Keratinocyte (primary cell): Measurements from ENCODE around the gene ATP1A2.
A peak's percentile ranks its signal among the peaks of the same experiment; 100 is the strongest.

Source experiments
- EZH2 ChIP-seq: IDR thresholded peaks from one replicate; pipeline ENCODE4 v1.6.1; 2012; ENCODE audit warnings: inconsistent platforms, mild to moderate bottlenecking, low read length, moderate library complexity
- TF ChIP-seq, protein P1 (sequence below), 3 experiments: IDR thresholded peaks in 1 of 3; conservative IDR thresholded peaks in 1 of 3; optimal IDR thresholded peaks in 1 of 3; 2 replicates in 2 of 3; 3 replicates in 1 of 3; pipeline versions ENCODE3 to v1.5.1; 2011; ENCODE audit warnings: low read length in 3 of 3, mild to moderate bottlenecking in 3 of 3, moderate library complexity in 2 of 3, control low read depth in 1 of 3, inconsistent platforms in 1 of 3; ENCODE audit not compliant: insufficient read depth in 2 of 3; ENCODE audit errors: extremely low read depth in 1 of 3

GRCh38 chr1:160168016-160168415 lies 52.5 kb downstream of the ATP1A2 start:
- TF ChIP-seq, protein P1, sequence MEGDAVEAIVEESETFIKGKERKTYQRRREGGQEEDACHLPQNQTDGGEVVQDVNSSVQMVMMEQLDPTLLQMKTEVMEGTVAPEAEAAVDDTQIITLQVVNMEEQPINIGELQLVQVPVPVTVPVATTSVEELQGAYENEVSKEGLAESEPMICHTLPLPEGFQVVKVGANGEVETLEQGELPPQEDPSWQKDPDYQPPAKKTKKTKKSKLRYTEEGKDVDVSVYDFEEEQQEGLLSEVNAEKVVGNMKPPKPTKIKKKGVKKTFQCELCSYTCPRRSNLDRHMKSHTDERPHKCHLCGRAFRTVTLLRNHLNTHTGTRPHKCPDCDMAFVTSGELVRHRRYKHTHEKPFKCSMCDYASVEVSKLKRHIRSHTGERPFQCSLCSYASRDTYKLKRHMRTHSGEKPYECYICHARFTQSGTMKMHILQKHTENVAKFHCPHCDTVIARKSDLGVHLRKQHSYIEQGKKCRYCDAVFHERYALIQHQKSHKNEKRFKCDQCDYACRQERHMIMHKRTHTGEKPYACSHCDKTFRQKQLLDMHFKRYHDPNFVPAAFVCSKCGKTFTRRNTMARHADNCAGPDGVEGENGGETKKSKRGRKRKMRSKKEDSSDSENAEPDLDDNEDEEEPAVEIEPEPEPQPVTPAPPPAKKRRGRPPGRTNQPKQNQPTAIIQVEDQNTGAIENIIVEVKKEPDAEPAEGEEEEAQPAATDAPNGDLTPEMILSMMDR (optimal IDR thresholded peaks at IDR 0.05 in 1 of 3, IDR thresholded peaks at IDR 0.05 in 1 of 3, conservative IDR thresholded peaks at IDR 0.05 in 1 of 3; ENCODE audit: extremely low read depth in 1 of 3, insufficient read depth in 2 of 3, low read length in 3 of 3): peak in 1 of 3 experiments; percentile 7
- TF ChIP-seq EZH2: no peak
